Measurements from ENCODE around the gene CLDND2. TPM values are rescaled to one million over a fixed set of nuclear protein-coding genes. Genes with fewer than 3 reads are reported as not detected.

Gene CLDND2
- total RNA-seq, 1 experiment from 2014 or later = not detected

DNA sequence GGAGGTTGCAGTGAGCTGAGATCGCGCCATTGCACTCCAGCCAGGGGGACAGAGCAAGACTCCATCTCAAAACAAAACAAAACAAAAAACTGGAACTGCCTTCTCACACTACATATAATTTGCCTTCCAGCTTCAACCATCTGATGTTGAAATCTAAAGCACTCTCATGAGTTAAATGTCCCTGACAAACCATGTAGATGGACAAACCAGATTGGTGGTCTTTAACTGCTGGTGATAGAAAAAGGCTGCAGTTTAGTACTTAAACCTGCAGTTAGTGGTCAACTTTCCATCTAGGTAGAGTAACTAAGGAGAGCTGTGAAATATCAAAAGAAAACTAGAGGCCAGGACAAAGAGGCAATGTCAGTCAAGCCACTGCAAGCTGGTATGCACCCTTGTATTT lies 27.4 kb upstream of the CLDND2 start:
- Histone ChIP-seq H3K27me3 (replicated peaks) (no peaks in the 10 kb centered on the region), H3K4me1 (replicated peaks) (no peaks in the 10 kb centered on the region; the same call in 1 of the 2 replicates), H3K9me3 (replicated peaks) (no peaks in the 10 kb centered on the region), H3K27ac (no peak overlapping the region), H3K36me3 (no peaks in the 10 kb centered on the region), H3K4me3 (no peak overlapping the region)
- no peak for DNase-seq (ENCODE audit: low read depth in 1 of 2, low spot score in 2 of 2)

DNA sequence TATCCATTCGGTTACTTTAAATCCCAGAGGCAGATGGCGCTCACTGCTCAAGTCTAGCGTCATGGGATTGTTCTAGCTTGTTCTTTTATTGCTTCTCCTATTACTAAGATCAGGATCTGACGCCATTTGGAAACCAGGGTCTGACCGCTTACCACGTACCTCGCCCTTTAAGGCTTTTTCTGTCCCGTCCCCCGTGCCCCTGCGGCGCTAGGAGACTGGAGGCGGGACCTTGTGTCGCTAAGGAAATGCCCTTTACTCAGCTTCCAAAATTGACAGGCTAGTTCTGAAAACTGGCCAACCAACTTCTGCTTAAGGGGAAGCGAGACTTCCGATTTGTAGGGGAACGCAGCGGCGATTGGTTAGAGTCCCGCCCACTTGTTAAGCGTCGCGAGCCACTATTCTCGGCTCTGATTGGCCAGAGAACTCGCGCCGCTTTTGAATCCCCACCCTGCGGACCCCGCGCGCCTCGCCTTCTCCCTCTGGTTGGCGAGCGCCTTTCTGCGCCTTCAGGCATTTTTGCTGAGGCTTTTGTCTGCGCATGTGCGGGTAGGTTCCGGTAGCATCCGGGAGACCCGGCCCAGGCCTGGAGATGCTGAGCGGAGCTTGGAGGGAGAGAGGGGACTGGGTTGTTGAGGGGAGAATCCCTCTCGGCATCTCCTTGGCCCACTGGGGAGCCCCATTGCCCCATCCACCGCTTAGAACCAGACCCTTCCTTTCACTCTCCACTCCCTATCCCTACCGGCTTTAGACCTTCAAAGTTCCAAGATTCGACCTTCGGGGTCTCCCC lies 25.4 kb upstream of the CLDND2 start:
- peak; percentile 90 to 94 for DNase-seq (ENCODE audit: low read depth in 1 of 2, low spot score in 2 of 2)
- Histone ChIP-seq H3K27me3 (replicated peaks) (no peaks in the 10 kb centered on the region), H3K4me3 (peak overlapping the region; percentile 37), H3K36me3 (no peaks in the 10 kb centered on the region), H3K27ac (peak overlapping the region; percentile 23; the same call in 1 of the 2 replicates), H3K9me3 (replicated peaks) (no peaks in the 10 kb centered on the region), H3K4me1 (replicated peaks) (no peaks in the 10 kb centered on the region; the same call in 1 of the 2 replicates)

DNA sequence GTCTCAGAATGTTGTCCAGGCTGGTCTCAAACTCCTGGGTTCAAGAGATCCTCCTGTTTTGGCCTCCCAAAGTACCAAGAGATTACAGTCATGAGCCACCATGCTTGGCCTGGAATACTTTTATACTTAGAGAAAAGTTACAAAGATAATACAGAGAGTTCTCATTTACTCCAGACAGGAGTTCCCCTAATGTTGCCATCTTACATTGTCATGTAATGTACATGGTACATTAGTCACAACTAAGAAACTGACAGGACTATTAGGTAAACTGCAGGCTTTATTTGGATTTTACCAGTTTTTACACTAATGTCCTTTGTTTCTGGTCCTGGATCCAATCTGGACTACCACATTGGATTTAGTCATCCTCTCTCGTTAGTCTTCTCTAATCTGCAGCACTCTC lies 23.9 kb upstream of the CLDND2 start:
- Histone ChIP-seq H3K4me3 (no peak overlapping the region), H3K36me3 (no peaks in the 10 kb centered on the region), H3K27me3 (replicated peaks) (no peaks in the 10 kb centered on the region), H3K4me1 (replicated peaks) (no peaks in the 10 kb centered on the region; the same call in 1 of the 2 replicates), H3K9me3 (replicated peaks) (no peaks in the 10 kb centered on the region), H3K27ac (no peak overlapping the region)
- no peak for DNase-seq (ENCODE audit: low read depth in 1 of 2, low spot score in 2 of 2)

DNA sequence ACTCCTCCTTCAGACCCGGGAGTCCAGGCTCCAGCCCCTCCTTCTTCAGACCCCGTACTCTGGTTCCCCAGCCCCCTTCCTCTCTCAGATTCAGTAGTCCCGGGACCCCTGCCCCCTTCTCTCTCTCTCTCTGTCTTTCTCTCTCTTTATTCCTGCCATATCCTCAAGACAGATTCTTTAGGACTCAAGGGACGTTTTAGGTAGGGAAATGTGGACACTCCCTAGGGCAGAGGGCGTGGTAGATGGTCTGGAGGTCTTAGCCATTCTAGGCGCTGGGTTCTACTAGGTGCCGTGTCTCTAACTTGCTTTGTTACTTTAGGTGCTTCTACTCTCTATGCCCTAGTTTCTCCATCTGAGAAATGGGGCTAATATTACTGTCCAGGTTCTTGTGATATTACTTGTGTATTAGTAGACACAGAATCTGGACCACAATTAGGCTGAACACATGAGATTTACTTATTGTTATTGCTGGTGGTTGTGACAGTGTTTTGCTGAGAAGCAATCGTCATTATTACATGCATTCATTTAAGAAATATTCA lies 22.3 kb upstream of the CLDND2 start:
- no peaks in the 10 kb centered on the region for H3K9me3 ChIP-seq (replicated peaks)
- no peaks in the 10 kb centered on the region for H3K36me3 ChIP-seq
- H3K4me3 ChIP-seq = no peak overlapping the region
- H3K27me3 ChIP-seq (replicated peaks) = no peaks in the 10 kb centered on the region
- H3K4me1 ChIP-seq (replicated peaks) = no peaks in the 10 kb centered on the region; the same call in 1 of the 2 replicates
- no peak for DNase-seq (ENCODE audit: low read depth in 1 of 2, low spot score in 2 of 2)
- no peak overlapping the region for H3K27ac ChIP-seq

DNA sequence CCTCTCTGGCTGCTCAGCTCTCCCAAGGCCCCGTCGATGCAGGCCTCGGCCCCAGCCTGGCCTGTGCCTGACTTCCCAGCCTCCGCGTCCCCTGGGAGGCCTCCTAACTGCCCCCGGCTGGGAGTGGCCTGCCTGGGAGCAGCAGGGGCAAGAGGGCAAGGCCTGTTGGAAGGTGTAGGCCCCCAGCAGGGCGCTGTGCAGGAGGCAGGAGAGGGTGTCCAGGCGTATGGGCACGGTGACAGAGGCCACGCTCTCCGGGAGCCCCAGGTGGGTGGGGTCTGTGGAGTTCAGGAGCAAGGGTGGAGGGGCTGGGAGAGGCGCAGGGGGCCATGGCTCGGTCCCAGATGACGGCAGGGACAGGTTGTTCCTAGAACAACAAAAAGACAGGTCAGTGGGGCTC lies 20.3 kb upstream of the CLDND2 start:
- Histone ChIP-seq H3K4me3 (no peak overlapping the region), H3K27ac (no peak overlapping the region), H3K4me1 (replicated peaks) (no peaks in the 10 kb centered on the region), H3K9me3 (replicated peaks) (no peaks in the 10 kb centered on the region), H3K27me3 (replicated peaks) (no peaks in the 10 kb centered on the region), H3K36me3 (no peaks in the 10 kb centered on the region)
- DNase-seq (ENCODE audit: low read depth in 1 of 2, low spot score in 2 of 2) = no peak

DNA sequence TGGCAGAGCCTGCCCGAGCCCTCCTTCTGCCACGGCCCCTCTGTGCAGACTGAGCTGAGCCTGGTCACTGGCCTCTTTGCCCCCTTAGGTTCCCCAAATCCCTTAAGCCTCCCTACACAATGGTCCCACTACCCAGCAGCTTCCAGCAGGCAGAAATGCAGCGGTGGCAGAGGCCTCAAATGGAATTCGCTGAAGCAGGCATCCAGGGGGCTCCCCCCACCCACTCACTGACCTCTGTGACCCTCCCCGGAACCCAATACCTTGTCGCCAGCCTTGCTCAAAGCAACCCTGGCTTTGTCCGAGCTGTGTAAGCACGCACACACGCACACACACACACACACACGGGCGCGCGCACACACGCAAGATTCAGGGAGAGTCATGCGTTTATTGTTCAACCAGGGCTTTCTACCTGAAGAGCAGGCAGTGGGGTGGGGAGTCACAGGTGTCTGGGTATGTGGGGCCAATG lies 19.2 kb upstream of the CLDND2 start, which contains the start of gene LIM2:
Gene LIM2 (minus strand): TSS at position 51 of the 466 bp plus-strand sequence. CDS start 531 bp downstream, outside the sequence.
- Histone ChIP-seq H3K9me3 (replicated peaks) (no peaks in the 10 kb centered on the region), H3K27me3 (replicated peaks) (no peaks in the 10 kb centered on the region), H3K27ac (no peak within 1 kb of the TSS), H3K36me3 (no peaks in the 10 kb centered on the region), H3K4me1 (replicated peaks) (no peaks in the 10 kb centered on the region), H3K4me3 (no peak within 1 kb of the TSS)
- DNase-seq (ENCODE audit: low read depth in 1 of 2, low spot score in 2 of 2) = no peak

DNA sequence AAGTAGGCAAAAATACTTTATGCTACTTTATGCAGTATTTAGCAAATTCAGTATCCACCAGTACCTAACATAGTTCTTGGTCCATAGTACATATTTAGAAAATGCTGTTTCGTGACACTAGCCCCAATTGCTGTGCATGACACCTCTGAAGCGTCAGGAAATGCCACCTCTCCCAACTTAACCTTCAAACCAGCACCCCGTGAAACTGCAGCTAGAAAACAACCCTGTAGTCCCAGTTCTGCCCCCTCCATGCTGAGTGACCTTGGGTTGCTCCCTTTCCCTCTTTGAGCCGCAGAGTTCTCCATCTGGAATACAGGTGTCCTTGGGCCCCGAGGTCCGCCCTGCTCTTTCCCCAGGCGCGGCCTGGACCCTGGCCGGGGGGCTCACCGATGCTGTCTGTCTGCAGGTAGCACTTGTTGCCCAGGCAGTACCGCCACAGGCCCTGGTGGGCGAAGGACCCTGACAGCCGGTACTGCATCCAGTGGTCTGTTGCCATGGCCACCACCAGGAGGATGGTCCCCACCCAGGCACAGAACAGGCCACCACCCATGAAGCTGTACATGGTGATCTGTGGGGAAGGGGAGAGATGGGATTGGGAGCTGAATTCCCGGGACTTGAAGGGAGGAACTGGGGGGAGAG lies 18.2 kb upstream of the CLDND2 start:
- H3K4me1 ChIP-seq (replicated peaks) = no peaks in the 10 kb centered on the region
- H3K27ac ChIP-seq = no peak overlapping the region
- H3K9me3 ChIP-seq (replicated peaks) = no peaks in the 10 kb centered on the region
- no peaks in the 10 kb centered on the region for H3K27me3 ChIP-seq (replicated peaks)
- H3K36me3 ChIP-seq = no peaks in the 10 kb centered on the region
- DNase-seq (ENCODE audit: low read depth in 1 of 2, low spot score in 2 of 2) = no peak
- H3K4me3 ChIP-seq = no peak overlapping the region

DNA sequence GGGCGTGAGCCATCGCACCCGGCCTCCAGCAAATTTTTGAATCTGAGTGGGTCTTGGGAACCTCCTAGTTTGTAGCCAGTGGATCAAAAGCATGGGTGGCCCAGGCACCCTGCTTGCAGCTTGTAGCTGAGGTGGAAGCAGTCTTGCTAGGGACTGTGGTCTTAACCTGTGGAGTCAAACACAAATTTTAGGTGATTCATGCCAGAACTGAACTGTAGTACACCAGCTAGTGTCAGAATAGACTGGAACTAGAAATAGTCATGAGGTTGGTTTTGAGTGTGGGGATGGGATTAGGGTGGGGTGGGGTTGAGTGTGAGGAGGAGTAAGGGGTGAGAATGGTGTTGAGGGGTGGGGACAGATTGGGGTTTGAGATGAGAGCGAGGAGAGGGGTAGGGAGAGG lies 13.2 kb upstream of the CLDND2 start:
- no peaks in the 10 kb centered on the region; the same call in 1 of the 2 replicates for H3K9me3 ChIP-seq (replicated peaks)
- H3K4me1 ChIP-seq (replicated peaks) = no peaks in the 10 kb centered on the region
- no peaks in the 10 kb centered on the region for H3K36me3 ChIP-seq
- H3K27ac ChIP-seq = no peak overlapping the region
- no peak for DNase-seq (ENCODE audit: low read depth in 1 of 2, low spot score in 2 of 2)
- H3K27me3 ChIP-seq (replicated peaks) = no peaks in the 10 kb centered on the region
- no peak overlapping the region for H3K4me3 ChIP-seq

DNA sequence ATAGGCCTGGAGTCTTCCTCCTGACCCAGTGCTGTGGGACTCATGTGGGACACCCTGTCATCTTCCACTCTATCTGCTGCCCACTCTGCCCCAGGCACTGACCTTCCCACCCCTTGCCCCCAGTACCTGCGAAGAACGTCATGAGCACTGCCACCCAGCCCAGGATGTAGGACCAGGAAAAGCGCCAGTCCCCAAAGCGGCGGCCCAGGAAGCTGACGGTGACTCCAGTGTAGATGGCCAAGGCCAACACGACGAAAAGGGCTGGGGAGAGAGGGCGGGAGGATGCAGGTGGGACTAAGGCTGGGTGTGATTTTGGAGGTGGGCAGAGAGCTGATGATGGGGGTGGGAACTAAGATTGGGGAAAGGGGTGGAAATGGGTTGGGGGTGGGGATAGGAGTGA lies 11.6 kb upstream of the CLDND2 start:
- H3K36me3 ChIP-seq = no peaks in the 10 kb centered on the region
- H3K9me3 ChIP-seq (replicated peaks) = no peaks in the 10 kb centered on the region; the same call in 1 of the 2 replicates
- no peak overlapping the region for H3K27ac ChIP-seq
- H3K27me3 ChIP-seq (replicated peaks) = no peaks in the 10 kb centered on the region
- H3K4me3 ChIP-seq = no peak overlapping the region
- no peak for DNase-seq (ENCODE audit: low read depth in 1 of 2, low spot score in 2 of 2)
- no peaks in the 10 kb centered on the region for H3K4me1 ChIP-seq (replicated peaks)

DNA sequence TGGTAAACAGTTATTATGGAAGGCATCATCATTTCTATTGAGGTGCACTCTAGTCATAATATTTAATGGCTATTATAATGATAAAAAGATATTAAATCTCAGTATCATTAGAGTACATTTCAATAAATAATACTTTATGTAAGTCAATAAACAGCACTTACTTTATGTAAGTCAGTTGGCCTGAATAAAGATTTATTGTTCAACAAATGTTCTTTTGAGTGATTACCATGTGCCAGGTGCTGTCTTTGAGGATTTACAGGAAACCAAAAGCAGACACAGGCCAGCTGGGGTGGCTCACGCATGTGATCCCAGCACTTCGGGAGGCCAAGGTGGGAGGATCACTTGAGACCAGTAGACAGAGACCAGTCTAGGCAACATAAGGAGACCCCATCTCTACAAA lies 8.6 kb upstream of the CLDND2 start:
- H3K36me3 ChIP-seq = no peaks in the 10 kb centered on the region
- no peak for DNase-seq (ENCODE audit: low read depth in 1 of 2, low spot score in 2 of 2)
- H3K4me1 ChIP-seq (replicated peaks) = no peaks in the 10 kb centered on the region
- H3K9me3 ChIP-seq (replicated peaks) = no peaks in the 10 kb centered on the region; the same call in 1 of the 2 replicates
- H3K4me3 ChIP-seq = no peak overlapping the region
- no peaks in the 10 kb centered on the region for H3K27me3 ChIP-seq (replicated peaks)
- no peak overlapping the region for H3K27ac ChIP-seq

DNA sequence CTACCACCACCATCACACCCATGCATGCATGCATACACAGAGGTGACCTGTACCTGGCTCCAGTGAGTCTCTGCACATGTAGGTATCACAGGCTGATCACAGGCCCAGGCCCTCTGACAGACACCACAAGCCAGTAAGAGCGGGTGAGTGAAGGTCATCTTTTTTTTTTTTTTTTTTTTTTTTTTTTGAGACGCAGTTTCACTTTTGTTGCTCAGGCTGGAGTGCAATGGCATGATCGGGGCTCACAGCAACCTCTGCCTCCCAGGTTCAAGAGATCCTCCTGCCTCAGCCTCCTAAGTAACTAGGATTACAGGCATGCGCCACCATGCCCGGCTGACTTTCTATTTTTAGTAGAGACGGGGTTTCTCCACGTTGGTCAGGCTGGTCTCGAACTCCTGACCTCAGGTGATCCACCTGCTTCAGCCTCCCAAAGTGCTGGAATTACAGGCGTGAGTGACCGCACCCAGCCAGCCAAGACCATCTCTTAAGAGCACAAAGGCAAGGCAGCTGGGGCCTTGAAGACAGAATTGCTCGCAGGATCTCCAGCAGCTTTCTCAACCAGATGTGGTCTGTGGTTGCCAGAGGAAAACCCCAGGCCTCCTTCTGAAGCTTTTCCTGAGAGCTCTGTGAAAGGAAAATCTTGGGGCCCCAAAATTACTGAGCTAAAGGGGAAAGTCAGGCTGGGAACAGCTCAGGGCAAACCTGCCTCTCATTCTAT lies 6.9 kb upstream of the CLDND2 start:
- no peaks in the 10 kb centered on the region for H3K27me3 ChIP-seq (replicated peaks)
- no peak overlapping the region for H3K27ac ChIP-seq
- H3K4me1 ChIP-seq (replicated peaks) = no peaks in the 10 kb centered on the region
- H3K36me3 ChIP-seq = no peaks in the 10 kb centered on the region
- H3K9me3 ChIP-seq (replicated peaks) = no peaks in the 10 kb centered on the region
- DNase-seq (ENCODE audit: low read depth in 1 of 2, low spot score in 2 of 2) = no peak
- H3K4me3 ChIP-seq = no peak overlapping the region

DNA sequence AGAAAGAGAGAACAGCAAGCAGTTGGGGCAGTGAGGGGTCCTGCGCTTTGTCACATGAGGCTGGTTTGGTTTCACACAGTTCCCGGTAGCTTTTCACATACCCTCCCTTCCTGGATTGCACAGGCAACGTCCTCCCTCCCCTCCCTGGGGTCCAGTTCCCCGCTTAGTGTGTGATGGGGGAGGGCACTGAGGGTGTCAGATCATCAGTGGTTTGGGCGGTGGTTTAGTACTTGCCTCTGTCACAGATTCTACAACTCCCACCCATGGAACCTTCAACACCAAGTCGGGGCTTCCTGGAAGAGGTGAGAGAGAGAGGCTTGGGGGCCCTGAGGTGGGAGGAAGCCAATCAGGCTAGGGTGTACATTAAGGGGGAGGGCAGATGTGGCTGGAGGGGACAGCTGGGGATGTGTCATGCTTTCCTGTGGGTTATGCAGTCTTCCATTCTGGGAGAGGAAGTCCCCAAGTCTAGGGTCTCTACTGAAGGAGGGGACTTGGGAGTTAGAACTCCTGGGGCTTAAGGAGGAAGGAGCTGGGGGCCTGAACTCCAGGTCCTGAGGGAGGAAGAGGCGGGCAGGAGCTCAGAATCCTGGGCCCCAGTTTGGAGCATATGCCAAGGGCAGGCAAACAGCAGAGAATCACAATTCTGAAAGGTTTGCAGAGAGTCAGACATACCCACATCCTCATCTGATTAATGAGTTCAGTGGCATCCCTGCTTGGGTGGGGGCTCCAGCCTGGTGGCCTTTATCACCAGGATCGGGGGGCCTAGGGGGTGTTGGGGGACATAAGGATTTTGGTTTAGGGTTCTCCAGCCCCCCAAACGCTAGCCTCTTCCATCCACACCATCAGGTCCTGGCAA lies 4.1 kb upstream of the CLDND2 start, which contains the start of gene NKG7:
Gene NKG7 (minus strand): TSS at position 6 of the 856 bp plus-strand sequence. CDS start 119 bp downstream, outside the sequence.
- H3K27me3 ChIP-seq (replicated peaks) = no peaks in the 10 kb centered on the region
- peaks cover 1% of the 10 kb centered on the region for H3K36me3 ChIP-seq
- no peaks in the 10 kb centered on the region for H3K9me3 ChIP-seq (replicated peaks)
- no peak within 1 kb of the TSS for H3K4me3 ChIP-seq
- H3K27ac ChIP-seq = no peak within 1 kb of the TSS
- DNase-seq (ENCODE audit: low read depth in 1 of 2, low spot score in 2 of 2) = no peak
- H3K4me1 ChIP-seq (replicated peaks) = peaks cover 8% of the 10 kb centered on the region
